SKM-1 (cell line): Measurements from ENCODE around the gene SEPTIN8.

Experiments used
- DNase-seq: peaks from one replicate; lab custom pipeline; 2025; ENCODE audit not compliant: unreplicated experiment; lab: John Stamatoyannopoulos, UW

SEPTIN8 gene

DNA sequence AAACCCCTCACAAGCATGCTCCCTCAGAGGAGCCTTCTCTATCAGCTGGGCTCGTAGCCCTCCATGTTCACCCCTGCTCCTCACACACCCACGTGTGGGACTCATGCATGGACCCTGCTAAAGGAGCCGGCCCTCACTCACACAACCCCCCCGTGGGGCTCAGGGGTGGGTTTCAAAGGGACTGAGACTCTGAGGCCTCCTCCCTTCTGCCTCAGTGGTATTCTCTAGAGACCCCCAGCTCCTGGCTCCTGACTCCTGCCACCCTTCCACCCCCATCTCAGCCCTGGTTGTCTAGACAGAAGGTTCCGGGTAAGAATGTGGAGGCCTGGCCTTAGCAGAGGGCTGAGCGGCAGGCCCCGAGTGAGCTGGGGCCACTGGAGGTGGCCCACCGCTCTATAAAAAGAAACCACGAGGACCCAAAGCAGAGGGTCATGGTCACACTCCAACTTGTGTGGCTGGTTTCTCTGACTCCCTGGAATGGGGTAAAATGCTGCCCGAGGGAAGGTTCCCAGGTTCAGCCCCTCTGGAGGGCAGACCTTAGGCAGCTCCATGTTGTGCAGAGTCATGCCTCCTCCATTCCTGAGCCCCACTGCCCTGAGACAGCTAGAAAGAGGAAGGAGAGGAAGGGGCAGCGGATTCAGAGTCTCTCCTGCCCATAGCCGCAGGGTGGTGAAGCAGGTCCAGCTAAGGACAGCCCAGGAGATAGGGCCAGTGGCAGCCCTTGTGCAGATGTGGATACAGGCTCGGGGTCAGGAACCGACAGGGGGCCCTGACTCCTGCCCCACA lies 10.8 kb downstream of the SEPTIN8 start:
- no peak for DNase-seq

DNA sequence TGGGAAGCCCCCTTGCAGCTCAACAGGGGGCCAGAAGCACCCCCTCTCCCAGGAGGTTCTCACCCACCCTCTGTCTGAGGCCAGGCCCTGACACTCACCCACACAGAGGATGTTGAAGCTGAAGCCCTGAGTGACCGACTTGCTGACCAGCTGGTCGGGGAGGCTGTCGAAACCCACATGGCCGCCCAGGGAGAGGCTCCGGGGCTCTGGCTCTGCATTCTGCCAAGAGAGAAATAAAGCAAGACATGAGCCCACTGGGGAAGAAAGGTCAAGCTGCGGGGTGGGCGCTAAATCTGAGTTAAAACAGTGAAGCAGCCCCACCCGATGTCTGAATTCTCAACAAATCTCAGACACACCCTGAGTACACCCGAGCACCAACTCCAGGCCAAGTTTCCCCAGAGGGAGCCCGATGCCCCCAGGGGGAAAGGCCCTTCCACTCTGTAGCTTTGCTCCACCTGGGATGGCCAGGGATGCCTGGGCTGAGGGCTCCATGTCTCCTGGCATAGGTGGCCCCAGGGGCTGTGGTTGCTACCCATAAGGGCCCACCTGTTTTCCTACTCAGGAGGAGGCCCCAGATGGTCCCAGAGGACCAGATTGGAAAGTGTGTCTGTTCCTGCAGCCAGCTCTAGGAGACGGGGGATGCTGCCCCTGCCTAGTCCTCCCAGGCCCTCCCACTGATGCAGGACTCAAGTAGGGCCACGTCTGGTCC lies 11.6 kb downstream of the SEPTIN8 start:
- no peak for DNase-seq

DNA sequence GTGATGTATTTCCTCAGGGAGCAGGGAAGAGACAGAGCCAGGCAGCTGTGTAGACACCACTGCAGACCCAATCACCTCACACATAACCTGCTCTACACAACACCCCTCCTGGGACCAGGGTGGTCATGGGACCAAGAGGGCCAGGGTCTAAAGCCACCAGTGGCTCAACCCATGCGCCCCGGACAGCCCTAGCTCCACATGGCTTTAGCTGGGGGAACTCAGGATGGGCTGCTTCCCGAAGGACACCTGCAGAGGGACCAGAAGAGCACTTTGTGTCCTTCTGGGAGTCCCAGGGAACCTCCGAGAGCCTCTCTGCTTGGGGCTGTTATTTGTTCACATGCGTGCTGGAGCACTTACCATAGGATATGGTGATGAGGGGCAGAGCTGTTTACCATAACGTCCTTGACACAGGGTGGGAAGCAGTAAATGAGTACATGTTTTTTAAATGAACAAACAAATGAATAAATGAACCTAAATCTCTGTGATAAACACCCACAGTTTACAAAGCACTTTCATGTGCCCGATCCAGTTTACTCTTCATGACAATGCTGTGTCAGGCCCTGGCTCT lies 12.3 kb downstream of the SEPTIN8 start:
- no peak for DNase-seq

DNA sequence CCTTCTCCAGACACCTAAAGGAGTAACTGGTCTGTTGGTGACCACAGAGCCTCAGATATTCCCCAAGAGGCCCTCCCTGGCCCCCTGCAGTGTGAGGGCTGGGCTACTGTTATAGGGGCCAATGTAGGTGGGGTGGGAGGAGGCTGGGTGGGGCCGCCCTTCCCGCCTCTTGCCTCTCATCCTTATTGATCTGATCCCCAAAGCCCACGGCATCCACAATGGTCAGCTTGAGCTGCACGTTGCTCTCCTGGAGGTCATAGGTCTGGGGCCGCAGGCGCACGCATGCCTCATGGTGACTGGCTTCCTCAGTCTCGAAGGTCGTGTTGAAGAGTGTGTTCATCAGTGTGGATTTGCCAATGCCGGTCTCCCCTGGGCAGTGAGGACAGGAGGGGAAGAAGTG lies 13.0 kb downstream of the SEPTIN8 start:
- DNase-seq = no peak

DNA sequence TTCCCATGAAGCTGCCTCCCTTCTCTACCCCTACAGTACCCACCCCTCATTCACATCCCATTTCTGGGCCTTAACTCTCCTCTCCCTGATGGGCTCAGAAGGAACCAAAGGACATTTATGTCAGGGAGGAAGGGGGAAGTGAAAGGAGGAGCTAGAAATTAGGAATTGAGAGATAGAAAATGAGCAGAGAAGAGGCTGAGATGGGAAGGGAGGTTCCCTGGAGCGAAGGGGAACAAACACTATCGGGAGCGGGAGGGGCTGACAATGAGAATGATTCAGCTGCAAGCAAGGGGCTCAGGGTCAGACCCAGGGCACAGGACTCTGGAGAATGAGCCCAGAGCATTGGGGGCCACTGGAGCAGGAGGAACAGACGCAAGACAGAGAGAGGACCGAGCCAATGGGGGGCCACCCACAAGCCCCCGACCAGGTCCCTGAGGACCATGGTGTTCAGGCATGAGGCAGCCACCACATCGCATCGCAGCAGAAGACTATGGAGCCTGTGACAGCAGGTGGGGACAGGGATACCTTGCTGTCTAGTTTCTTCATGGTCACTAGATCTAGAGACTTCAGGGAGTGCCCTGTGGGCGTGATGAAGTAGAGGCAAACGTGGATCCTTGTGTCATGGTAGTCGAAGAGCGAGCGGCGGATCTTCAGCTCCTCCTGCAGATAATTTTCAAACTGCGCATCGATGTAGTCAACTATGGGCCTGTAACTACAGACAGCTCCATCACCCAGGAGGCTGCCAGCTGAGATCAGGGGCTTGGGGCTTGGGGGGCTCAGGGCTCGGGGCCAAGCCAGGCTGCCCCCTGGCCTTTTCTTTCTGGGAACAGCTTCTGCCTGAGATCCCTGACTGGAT lies 13.6 kb downstream of the SEPTIN8 start:
- no peak for DNase-seq

DNA sequence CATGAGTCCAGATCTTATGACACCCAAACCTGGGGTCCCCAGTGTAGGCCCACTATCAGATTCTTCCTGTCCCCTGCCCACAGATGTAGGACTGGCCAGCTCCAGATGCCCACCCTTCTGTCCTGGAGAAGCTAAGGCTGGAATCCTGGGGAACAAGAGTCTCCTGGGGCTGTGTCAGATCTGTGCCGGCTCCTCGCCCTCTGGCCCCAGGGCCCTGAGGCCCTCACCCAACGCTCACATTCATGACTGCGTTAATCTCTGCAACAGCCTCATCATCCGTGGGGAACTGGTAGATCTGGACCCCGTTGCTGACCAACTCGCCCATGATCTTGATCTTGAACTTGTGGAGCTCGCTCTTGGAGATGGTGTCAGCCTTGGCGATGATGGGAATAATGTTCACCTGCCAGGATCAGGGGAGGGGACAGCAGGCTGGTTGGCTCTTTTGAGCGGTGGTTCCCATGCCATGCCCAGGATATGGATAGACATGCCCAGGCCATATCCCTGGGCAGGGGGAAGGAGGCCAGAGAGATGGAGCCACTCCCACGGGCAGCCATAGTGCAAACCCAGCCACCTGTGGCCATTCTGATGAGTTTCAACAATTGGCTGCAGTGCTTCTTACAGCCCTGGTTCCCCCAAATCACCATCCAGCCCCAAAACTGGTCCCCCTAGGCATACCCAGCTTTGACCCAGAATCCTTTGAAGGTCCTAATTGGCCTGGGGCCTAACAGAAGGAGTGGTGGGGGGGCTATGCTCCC lies 14.6 kb downstream of the SEPTIN8 start:
- no peak for DNase-seq

DNA sequence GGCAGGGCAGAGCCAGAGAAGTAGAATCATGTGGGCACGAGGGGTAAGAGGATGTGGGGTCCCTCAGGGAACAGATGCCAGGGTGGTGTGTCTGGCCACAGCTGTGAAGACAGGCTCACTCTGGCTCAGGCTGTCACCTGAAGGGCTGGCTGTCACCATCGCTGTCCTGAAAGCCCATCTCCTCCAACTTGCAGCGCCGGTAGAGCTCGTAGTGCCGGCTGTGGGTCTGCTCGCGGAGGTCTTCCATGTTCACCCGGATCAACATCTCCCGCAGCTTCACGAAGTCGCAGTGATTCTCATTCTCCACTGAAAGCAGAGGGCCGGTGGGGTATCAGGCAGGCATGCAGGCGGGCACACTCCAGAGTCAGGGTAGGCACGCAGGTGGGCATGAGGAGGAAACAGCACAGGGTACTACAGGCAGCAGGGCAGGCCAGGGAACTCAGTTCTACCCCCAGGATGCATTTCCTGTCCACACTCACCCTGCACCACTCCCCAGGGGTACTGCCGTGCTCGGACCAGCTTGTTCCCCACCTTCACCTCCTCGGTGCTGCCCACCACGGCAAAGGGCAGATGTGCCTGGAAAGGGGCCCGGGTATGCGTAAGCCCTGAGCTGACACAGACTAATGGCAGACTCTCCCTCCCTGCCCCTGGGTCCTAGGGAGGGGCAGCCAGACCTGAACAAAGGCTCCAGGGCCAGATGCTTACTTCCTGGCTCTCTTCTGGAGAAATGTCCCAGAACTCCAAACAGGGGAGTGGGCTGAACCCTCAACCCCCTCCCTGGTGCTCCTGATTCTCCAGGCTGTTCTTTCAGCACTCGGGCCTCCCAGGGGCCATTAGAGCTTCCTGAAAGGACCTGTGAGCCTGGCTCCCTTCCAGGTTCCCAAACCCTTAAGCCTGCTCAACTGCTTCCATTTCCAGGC lies 15.5 kb downstream of the SEPTIN8 start:
- DNase-seq = no peak

DNA sequence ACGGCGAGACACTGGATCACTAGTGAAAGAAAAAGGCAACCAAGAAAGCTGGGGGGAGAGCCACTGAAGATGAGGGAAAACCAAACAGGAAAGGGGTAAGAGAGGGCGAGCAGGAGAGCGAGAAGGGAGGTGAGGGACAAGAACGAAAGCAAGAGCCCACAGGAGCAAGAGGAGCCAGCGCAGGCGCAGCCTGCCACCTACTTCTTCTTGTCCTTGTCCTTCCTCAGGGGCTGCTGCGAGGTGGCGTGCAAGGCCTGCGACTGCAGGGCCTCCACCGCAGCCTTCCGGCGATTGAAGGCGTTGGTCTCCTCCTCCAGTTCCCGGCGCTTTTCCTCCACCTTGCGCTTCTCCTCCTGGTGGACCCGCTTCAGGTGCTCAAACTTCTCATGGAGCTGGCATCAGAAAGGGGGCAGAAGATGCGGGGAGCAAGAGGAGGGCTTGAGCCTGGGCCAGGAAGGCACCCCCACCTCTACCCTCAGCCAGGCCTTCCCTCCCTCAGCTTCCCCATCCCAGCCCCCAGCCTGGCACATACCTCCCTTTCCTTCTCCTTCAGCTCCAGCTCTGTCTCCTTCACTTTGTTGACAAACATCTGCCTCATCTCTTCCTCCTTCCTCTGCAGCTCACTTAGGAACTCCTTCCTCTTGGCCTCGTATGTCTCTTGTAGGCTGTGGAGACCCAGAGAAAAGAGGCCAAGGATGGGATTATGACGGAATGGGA lies 16.3 kb downstream of the SEPTIN8 start:
- no peak for DNase-seq

DNA sequence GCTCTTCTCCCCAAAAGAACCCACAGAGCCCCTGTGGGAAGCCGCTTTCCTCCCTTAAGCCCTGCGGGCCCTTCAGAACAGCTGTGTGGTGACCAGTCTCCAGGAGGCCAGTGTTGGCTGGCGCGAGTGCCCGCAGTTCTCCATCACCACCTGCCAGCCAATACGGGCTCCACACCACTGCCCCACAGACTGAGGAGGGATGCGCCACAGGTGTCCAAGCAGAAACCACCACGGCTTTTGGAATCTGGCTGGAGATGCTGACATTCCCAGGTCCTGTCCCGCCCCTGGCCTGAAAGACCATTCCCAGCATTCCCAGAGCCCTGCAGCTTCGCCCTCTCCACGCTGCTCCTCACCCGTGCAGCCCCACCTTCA lies 17.0 kb downstream of the SEPTIN8 start:
- no peak for DNase-seq

DNA sequence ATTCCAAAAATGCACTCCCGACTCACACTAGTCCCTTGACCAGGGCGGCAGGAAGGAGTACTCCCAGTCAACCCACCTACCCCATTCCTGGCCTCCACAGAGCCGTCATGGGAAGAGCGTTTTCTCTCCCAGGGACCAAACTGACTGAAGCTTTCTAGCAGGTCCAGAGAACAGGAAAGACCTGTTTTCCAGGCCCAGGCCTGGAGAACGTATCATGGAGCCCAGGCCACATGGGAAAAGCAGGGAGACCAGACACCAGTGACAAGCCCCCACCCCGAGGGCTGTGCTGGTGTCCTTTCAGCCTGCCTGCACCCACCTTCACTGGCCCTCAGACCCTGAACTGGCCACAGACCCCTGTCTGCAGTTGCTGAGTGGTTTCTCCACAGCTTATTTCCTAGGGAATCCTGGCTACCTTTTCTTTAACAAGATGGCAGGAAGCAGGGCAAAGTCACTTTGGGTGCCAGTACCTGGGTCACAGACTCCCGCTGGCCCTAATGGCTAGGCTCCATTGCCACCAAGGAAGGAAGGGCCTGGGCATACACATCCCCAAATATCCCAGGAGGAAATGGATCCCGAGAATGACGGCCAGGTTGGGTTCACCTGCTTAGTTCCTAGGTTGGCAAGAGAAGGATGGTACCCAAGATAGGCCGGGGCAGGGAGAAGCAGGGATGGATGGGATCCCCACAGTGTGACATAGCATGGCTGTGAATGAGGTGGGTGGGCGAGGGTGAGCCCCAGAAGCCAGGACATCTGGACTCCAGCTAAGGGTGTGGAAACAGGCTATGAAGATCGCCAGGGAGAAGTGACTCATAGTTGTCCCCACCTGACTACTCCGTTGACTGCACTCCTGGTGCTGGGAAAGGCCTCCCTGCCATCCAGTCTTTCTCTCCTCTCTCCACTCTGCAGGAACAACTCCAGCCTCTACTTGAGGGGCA lies 17.7 kb downstream of the SEPTIN8 start:
- no peak for DNase-seq

DNA sequence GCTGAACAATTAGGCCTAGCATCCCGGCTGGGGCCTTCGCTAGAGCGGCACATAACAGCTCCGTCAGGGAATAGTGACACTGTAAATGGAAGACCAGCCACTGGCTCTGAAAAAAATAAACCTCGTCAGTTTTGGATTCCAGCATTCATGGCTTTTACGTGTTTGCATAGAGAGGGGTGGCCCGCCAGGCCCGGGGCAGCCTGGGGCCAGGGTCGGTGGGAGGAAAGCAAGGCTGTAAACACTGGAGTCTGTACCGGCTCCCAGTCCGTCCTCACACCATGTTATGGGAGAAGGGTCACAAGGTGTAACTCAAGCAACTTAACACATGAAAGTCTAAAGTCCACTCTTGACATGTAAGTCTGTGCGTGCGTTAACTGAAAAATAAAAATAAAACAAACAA lies 18.6 kb downstream of the SEPTIN8 start:
- no peak for DNase-seq

DNA sequence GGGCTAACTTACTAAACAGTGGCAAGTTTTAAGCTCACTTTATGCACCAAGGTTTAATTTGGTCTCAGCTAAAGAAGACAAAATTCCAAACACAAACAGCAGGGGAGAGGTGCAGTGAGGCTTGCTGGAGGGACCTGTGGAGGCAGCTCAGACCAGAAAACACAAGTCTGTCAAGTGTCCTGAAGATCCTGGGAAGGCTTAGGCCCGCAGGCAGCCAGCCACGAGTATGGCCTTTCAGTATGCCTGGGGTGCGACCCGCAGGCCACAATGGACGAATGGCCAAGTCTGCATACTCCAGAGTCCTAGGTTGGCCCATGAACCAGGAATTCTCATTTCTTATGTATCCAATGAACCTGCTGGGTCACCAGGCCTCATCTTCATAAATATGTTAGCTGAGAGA lies 20.5 kb downstream of the SEPTIN8 start:
- no peak for DNase-seq

DNA sequence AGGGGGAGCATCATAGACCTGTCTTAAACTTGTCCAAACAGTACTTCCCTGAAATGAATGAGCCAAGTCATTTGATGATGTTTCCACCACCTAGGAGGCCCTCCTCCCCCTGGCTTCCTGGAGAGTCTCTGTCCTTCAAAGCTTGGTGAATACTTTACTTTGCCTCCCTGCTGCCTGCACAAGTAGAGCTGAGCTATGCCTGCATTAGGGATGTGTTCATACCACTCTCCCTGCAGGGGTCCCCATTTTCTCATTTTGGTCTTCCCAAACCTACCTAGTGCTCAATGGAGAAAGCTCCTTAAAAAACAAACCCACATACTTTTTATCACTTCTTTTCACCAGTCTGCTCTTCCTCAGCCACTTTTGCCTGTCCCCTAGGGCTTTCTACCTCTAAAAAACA lies 22.1 kb downstream of the SEPTIN8 start:
- DNase-seq = no peak

DNA sequence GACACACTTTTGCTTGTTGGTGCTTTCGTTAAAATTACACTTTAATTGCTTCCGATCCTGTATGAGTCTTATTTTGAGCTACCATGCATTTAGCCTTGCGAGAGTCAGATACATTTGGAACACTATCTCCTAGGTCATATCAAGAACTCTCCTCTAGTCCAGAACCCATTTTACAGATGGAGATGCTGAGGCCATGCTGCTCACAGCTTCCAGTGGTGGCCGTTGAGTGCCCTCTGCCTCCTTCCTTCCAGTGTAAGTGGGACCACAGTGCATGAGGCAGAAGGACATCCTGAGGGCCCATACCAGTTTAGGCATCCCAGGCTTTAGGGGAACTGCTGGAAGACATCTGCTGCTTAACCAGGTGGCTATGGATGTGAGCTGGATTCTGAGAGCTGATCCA lies 22.9 kb downstream of the SEPTIN8 start:
- DNase-seq = no peak

DNA sequence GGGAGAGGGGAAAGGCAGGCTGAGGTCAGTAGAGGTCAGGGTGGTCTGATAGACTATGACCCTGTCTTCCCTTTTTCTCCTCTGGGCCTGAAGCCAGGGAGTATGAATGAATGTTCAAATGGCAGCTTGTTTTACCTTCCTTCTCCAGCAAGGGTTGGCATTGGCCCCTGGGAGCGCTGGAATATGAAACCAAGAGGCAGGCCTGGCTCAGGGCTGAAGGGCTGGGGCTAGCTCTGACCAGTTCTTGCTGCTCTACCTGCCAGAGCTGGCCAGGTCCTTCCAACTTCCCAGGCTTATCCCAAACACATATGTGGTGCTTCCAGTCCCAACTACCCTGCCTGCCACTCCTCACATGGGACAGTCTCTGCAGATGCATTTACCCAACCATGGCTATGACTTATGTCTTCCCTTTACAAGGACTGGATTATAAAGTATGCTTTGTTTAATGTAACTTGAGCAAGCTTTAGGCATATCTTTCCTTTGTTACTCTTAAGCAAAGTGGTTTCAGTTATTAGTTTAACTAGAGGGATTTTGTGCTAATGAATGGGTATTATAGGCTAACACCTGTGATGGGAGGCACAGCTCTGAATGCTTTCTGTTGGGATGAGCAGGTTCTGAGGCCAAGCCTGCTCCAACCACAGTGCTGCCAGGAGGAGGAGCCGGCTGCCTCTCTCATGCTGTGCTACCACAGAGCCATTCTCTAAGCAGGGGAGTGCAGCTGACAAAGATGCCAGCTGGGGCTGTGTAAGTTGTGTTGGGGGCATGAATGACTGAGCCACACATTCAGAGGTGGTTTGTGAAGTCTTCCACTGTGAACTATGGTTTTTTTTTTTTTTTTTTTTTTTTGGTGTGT lies 23.7 kb downstream of the SEPTIN8 start:
- no peak for DNase-seq

DNA sequence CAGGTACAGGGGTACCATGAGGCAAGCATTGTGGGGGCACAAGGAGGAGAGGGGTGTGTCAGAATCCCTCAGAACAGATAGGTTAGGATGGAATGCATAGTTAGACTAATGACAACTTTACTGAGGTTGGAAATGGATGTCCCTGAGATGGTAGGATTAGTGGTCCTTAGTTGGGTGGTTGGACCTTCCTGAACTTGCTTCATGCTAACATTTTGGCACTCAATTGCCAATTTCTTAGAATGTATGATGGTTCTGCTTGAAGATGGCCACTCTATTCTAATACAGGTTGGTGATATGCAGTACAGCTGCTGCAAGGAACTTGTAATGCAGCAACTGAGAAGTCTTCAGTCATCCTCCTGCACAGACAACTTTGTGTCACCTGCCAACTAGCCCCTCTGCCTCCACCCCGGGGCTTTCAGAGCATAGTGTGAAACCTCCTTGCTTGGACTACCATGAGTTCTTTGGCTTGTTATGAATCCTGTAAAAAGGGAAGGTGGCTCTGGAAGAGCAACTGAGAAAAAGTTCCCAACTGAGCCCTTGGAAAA lies 24.4 kb downstream of the SEPTIN8 start:
- no peak for DNase-seq
